Common myeloid progenitor, CD34-positive (primary cell): ENCODE measurements around the gene SGMS1.
A peak's percentile ranks its signal among the peaks of the same experiment; 100 is the strongest.

Source experiments
- CTCF ChIA-PET: fragments of 350-600 bp; sonication (Branson Sonifier 250); formaldehyde crosslinking; loops from one replicate; lab custom pipeline; 2021; ENCODE audit warnings: antibody characterized with exemption; lab: Charles Lee
- POLR2A ChIA-PET: fragments of 350-600 bp; sonication (Branson Sonifier 250); formaldehyde crosslinking; loops from one replicate; lab custom pipeline; 2021; ENCODE audit warnings: antibody characterized with exemption; lab: Charles Lee
- DNase-seq, 3 donors: peaks; one replicate each; pipeline versions ENCODE4 v3.0.0 to v3.0.0-alpha.2; 2013
- H3K27ac ChIP-seq, 2 experiments: 1 replicate in 1 of 2; 2 replicates in 1 of 2; pipeline ENCODE4 v1.7.0; 2013; ENCODE audit warnings: inconsistent platforms in 2 of 2, low read length in 2 of 2, mild to moderate bottlenecking in 2 of 2, low read depth in 1 of 2, moderate library complexity in 1 of 2; ENCODE audit not compliant: severe bottlenecking in 2 of 2, insufficient read depth in 1 of 2, poor library complexity in 1 of 2
- H3K27me3 ChIP-seq, 5 experiments: replicated peaks in 2 of 5; 1 replicate in 3 of 5; 2 replicates in 2 of 5; pipeline versions ENCODE4 v1.6.1 to v1.7.0; 2013; ENCODE audit warnings: low read length in 4 of 5, mild to moderate bottlenecking in 2 of 5, moderate library complexity in 2 of 5, inconsistent platforms in 1 of 5; ENCODE audit not compliant: insufficient read depth in 5 of 5, control insufficient read depth in 4 of 5
- H3K36me3 ChIP-seq, 4 experiments: 1 replicate in 2 of 4; 2 replicates in 2 of 4; pipeline versions ENCODE4 v1.6.1 to v1.7.0; 2013; ENCODE audit warnings: low read length in 3 of 4, control low read depth in 1 of 4, mild to moderate bottlenecking in 1 of 4; ENCODE audit not compliant: control insufficient read depth in 4 of 4, insufficient read depth in 4 of 4
- H3K4me1 ChIP-seq, 4 experiments: 1 replicate in 3 of 4; 2 replicates in 1 of 4; pipeline versions ENCODE4 v1.6.1 to v1.7.1; 2013; ENCODE audit warnings: low read length in 3 of 4, mild to moderate bottlenecking in 3 of 4, control low read depth in 1 of 4, inconsistent platforms in 1 of 4, moderate library complexity in 1 of 4; ENCODE audit not compliant: control insufficient read depth in 4 of 4, insufficient read depth in 4 of 4; ENCODE audit errors: control extremely low read depth in 1 of 4
- H3K4me3 ChIP-seq, 7 experiments: 1 replicate in 4 of 7; 2 replicates in 3 of 7; pipeline versions ENCODE4 v1.5.1 to v1.7.0; 2013; ENCODE audit warnings: mild to moderate bottlenecking in 7 of 7, low read length in 6 of 7, moderate library complexity in 6 of 7, inconsistent platforms in 2 of 7, low read depth in 2 of 7, control low read depth in 1 of 7; ENCODE audit not compliant: insufficient read depth in 4 of 7, control insufficient read depth in 1 of 7; ENCODE audit errors: extremely low read depth in 1 of 7
- H3K9me3 ChIP-seq, 5 experiments: 1 replicate in 4 of 5; 2 replicates in 1 of 5; pipeline versions ENCODE4 v1.6.1 to v1.7.1; 2013; ENCODE audit warnings: low read length in 4 of 5, mild to moderate bottlenecking in 2 of 5, inconsistent platforms in 1 of 5, low read depth in 1 of 5, moderate library complexity in 1 of 5; ENCODE audit not compliant: control insufficient read depth in 4 of 5, insufficient read depth in 2 of 5; ENCODE audit errors: control extremely low read depth in 1 of 5
- whole genome bisulfite sequencing: methylation state at CpG from one replicate; pipeline ENCODE4 v1.1.5; 2013; ENCODE audit not compliant: insufficient coverage; 5-methylcytosine and 5-hydroxymethylcytosine counted together

The SGMS1 gene

DNA sequence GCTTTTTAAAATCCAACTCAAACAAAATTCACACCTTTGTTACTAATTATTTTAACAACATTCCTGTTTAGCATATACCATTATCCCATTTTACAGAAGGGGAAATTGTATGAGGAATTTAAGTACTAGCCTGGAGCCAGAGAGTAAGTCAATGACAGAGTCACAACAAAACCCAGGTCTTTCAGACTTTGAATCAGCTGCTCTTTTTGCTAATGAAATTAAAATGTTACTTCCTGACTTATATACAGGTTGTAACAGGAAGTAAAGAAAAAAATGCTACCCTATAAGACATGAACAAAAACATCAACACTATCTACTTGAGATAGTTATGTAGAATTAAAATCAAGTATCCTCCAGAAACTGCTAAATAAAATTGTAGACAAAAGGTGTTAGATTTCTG lies 289.9 kb downstream of the SGMS1 start:
- ChIA-PET CTCF (no interaction called here), POLR2A (no interaction called here)
- DNase-seq = no peak
- H3K4me1 ChIP-seq = peaks cover 0 to 4% (median 0%) of the 10 kb centered on the region in 4 experiments
- H3K27ac ChIP-seq = no peak overlapping the region
- H3K9me3 ChIP-seq = no peaks in the 10 kb centered on the region
- H3K36me3 ChIP-seq = peaks cover 0 to 3% (median 0%) of the 10 kb centered on the region in 4 experiments
- no peaks in the 10 kb centered on the region for H3K27me3 ChIP-seq
- no peak overlapping the region for H3K4me3 ChIP-seq

- Histone ChIP-seq H3K4me1 (peaks cover 0 to 8% (median 1%) of the 10 kb centered on the region in 4 experiments), H3K27me3 (no peaks in the 10 kb centered on the region), H3K27ac (no peak overlapping the region), H3K36me3 (peaks cover 0 to 3% (median 0%) of the 10 kb centered on the region in 4 experiments), H3K4me3 (no peak overlapping the region), H3K9me3 (no peaks in the 10 kb centered on the region)
- ChIA-PET CTCF (interaction anchor here (0.7 kb wide), 1 partner anchor 11 kb away, joined by 3 read pairs; no protein-coding TSS in a partner anchor), POLR2A (no interaction called here)
- 89% methylated on average over 3 of the region's 3 CpGs for WGBS
- DNase-seq = no peak
Measured at GRCh38 chr10:50332108-50332842, 291.5 kb downstream of the SGMS1 start.

GRCh38 chr10:50331486-50331885 lies 292.3 kb downstream of the SGMS1 start:
- Histone ChIP-seq H3K4me3 (no peak overlapping the region), H3K36me3 (peaks cover 0 to 3% (median 0%) of the 10 kb centered on the region in 4 experiments), H3K27me3 (no peaks in the 10 kb centered on the region), H3K27ac (no peak overlapping the region), H3K4me1 (peaks cover 0 to 10% (median 8%) of the 10 kb centered on the region in 4 experiments), H3K9me3 (no peaks in the 10 kb centered on the region)
- POLR2A ChIA-PET = no interaction called here
- CTCF ChIA-PET = interaction anchor here (0.7 to 1.4 kb wide), 2 partner anchors 10 to 36 kb away, joined by 3 to 5 read pairs; no protein-coding TSS in a partner anchor
- 100% methylated on average over 2 of the region's 2 CpGs for WGBS
- DNase-seq = no peak

GRCh38 chr10:50326757-50327701 lies 296.7 kb downstream of the SGMS1 start:
- Histone ChIP-seq H3K4me1 (peaks cover 4 to 46% (median 24%) of the 10 kb centered on the region in 4 experiments), H3K36me3 (no peaks in the 10 kb centered on the region), H3K4me3 (peak overlapping the region in 6 of 7 experiments; percentile 25 to 68 (median 58)), H3K27me3 (no peaks in the 10 kb centered on the region), H3K27ac (peak overlapping the region; percentile 26 to 92), H3K9me3 (no peaks in the 10 kb centered on the region)
- 41% methylated on average over 7 of the region's 13 CpGs for WGBS
- peak; percentile 67 to 82 (median 76) for DNase-seq
- ChIA-PET CTCF (interaction anchor here (2.7 kb wide), 1 partner anchor 41 kb away, joined by 10 read pairs; no protein-coding TSS in a partner anchor), POLR2A (interaction anchor here (0.9 kb wide), 1 partner anchor 32 kb away, joined by 3 read pairs; no protein-coding TSS in a partner anchor)

DNA sequence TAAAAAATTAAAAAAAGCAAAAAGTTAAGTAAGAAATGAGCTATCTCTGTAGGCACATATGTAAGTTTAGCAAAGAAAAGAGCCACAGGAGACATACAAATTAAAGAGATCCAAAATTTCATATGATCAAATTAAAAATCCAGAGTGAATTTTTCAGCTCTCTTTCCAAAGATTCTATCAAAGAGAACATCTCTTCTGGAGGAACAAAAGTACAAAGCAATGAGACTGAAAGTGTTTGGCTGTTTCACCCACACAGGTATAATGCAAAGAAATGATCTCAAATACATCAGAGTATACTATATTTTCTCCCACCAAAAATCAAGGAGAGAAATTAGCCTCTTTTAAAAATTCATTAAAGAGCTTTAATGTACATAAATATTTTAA lies 297.6 kb downstream of the SGMS1 start:
- ChIA-PET CTCF (interaction anchor here (0.9 to 2.7 kb wide), 5 partner anchors 9 to 79 kb away, joined by 3 to 10 read pairs (median 3); no protein-coding TSS in a partner anchor), POLR2A (interaction anchor here (0.9 kb wide), 1 partner anchor 33 kb away, joined by 3 read pairs; no protein-coding TSS in a partner anchor)
- H3K4me1 ChIP-seq = peaks cover 4 to 53% (median 30%) of the 10 kb centered on the region in 4 experiments
- DNase-seq = no peak
- peak overlapping the region in 1 of 7 experiments; percentile 47 for H3K4me3 ChIP-seq
- H3K36me3 ChIP-seq = no peaks in the 10 kb centered on the region
- no peaks in the 10 kb centered on the region for H3K27me3 ChIP-seq
- no peaks in the 10 kb centered on the region for H3K9me3 ChIP-seq
- H3K27ac ChIP-seq = peak overlapping the region in 1 of 2 experiments; percentile 92

GRCh38 chr10:50325449-50326171 lies 298.1 kb downstream of the SGMS1 start:
- H3K27me3 ChIP-seq = no peaks in the 10 kb centered on the region
- peak overlapping the region in 2 of 7 experiments; percentile 31 to 47 for H3K4me3 ChIP-seq
- no peaks in the 10 kb centered on the region for H3K36me3 ChIP-seq
- ChIA-PET POLR2A (no interaction called here), CTCF (interaction anchor here (0.6 to 2.7 kb wide), 6 partner anchors 9 to 80 kb away, joined by 3 to 10 read pairs (median 3); no protein-coding TSS in a partner anchor)
- H3K4me1 ChIP-seq = peaks cover 5 to 53% (median 34%) of the 10 kb centered on the region in 4 experiments
- H3K9me3 ChIP-seq = no peaks in the 10 kb centered on the region
- no CpG with 5 or more reads among the region's 6 CpGs for WGBS
- peak; percentile 45 to 86 (median 84) for DNase-seq
- H3K27ac ChIP-seq = peak overlapping the region in 1 of 2 experiments; percentile 92
